Activated CD8-positive, alpha-beta memory T cell treated with anti-CD3 and anti-CD28 coated beads, Interleukin-2, amount 50 U/mL, for 48 hours (primary cell): Measurements from ENCODE around the gene BNC2.
A peak's percentile ranks its signal among the peaks of the same experiment; 100 is the strongest.

Experiments
- DNase-seq: peaks from one replicate; pipeline ENCODE4 v3.0.0-alpha.2; 2020

Gene BNC2

GRCh38 chr9:16753256-16753655 is 117.2 kb downstream of the BNC2 start:
- DNase-seq = no peak

DNA sequence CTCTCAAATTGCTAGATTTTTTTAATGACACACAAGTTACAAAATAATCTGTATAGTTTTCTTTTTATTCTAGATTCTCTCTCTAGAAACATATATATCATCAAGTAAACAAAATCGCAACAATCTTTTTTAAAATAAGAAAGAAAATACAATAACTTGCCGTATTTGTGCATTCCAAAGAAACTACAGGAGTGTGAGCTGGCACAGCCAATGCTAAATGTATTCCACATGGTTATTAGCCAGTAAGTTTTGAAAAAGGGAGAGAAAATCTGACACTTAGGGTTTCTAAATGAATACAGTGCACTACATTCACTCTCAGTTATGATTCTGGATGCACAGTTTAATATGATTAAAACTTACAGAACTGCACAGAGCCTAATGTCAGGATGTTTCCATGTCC is 117.9 kb downstream of the BNC2 start:
- DNase-seq = no peak

- no peak for DNase-seq
Observed at GRCh38 chr9:16750553-16750952, 119.9 kb downstream of the BNC2 start.

DNA sequence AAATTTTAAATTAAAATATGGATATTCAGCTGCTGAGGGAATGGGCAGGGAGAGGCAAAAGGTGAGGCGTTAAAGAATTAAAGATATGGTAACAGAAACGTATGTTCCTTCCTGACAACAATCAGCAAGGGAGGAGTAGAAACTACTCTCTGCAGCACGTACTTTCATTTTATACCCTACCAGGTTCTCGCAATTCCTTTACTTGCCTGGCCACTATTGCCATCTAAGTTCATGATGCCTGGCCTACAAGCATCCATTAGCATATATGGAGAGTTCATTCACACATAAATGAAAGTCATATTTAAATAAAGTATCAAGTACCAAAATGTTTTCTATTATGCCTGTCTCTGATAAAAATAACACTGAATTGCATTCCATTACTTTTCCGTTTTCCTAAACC is 125.1 kb downstream of the BNC2 start:
- no peak for DNase-seq

DNA sequence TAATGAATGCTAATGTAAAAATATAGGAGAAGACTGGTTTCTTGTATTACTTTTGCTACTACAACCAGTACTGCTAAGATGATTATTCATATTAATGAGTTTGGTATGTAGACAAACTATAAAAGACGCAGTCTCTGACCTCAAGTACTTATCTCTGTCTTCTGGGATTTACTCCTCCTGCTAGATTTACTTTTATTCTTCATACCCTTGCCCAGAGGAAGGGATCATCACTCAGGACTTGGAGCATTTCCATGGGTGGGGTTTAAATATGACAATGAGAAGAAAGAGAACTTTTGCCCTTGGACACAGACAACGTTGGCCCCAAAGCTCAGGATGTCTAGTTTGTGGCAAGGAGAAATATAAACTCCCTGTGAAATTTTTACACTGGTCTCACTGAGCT is 126.1 kb downstream of the BNC2 start:
- no peak for DNase-seq

- no peak for DNase-seq
Observed at GRCh38 chr9:16743375-16743774, 127.1 kb downstream of the BNC2 start.

DNA sequence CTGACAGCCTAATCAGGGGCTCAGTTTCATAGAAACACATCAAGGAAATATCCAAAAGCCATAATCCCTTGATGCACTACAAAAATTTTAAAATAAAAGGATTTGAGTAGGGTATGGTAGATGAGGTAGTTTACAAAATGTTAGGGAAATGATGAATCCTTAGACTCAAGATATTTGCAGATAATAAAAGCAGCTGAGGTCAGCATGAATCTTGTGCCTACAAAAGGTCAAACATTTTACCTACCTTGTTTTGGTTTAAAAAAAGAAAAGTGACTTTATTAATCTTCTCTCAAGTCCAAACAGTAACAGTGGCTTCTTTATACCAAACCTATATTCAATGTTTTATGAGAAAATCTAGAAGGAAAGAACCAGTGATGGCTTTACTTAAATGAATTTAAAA is 135.5 kb downstream of the BNC2 start:
- no peak for DNase-seq

DNA sequence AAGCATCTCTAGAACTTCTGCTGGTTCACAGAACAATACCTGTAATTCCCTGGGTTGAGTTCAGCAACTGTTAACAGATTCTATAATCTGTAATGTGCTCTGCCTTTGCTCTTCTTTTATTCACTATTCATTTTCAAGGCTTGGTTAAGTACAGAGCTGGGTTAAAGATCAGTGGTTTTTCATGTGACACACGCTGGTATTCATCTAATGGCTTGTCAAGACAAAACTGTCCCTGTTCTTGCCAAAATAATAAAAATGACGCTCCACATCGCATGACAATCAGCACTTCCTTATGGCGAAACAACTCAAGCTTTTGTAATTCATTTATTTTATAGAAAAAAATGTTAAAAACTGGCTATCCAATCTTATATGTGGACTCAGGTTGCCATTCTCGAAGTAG is 137.9 kb downstream of the BNC2 start:
- no peak for DNase-seq

GRCh38 chr9:16730162-16730561 is 140.3 kb downstream of the BNC2 start:
- DNase-seq = no peak

DNA sequence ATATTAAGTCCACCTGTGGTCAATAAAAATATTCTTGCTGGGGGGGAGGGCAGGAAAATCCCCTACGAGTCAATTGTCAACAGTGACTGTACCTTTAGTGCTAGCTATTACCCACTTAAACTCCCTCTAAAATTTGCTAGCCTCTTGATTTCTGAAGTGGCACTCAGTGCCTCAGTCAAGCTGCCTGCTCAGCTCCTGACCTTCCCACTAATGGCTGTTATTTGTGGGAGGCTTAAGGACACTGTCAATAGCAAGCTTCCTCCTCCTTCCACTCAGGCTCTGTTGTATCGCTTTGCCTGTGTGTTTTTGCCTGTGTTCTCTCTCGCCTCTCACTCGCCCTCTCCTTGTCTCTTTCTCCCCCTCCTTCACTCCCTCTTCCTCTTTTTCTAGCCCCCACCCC is 140.8 kb downstream of the BNC2 start:
- DNase-seq = no peak

GRCh38 chr9:16728137-16728508 is 142.3 kb downstream of the BNC2 start:
- no peak for DNase-seq

DNA sequence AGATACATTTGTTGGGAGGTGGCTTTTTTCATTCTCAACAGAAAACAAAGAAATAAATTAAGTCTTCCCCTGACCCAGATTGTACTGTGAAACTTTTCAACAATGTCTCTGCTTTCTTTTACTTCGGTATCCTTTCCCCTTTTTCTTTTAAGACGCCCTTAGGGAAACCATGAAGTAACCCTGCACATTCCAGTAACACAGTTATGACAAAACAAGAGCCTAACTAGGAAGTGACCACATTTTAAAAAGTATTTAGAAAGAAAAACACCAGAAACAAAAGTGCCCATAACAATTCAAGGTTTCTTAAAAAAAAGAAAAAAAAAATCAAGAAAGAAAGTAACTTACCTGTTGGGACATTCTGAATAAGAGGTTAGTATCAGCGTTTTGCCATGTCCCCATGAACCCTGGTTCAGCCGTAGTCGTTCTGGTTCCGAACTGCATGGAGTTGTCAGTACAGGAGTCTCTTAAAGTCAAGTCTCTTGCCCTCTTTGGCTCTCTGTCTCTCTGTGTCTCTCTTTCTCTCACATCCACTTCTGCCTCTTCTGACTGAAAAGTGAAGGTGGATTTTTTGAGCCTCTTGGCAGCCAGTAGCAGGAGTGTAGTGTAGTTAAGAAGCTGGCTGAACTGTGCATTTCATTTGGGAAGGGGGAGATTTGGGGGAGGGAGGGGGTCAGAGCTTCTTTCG is 142.9 kb downstream of the BNC2 start:
- DNase-seq = no peak

- DNase-seq = peak; percentile 50
Observed at GRCh38 chr9:16726718-16727451, 143.6 kb downstream of the BNC2 start.

DNA sequence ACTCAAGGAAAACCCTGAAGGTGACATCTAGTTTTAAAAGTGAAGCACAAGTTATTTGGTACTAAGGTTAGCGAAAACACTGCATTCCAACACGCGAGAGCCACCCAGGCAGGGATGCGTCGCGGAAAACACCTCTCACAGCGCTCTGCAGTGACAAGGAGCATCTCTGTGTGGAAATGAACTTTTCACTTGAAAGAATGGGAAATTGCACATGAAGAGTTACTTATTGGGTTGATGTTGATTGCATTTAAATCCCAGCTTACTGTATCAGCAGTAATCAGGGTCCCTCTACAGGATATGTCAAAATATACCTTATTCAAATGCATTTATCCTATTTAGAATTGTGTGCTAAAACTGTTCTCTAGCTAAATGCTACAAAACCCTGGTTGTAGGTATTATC is 144.4 kb downstream of the BNC2 start:
- no peak for DNase-seq

GRCh38 chr9:16725066-16725465 is 145.4 kb downstream of the BNC2 start:
- no peak for DNase-seq

DNA sequence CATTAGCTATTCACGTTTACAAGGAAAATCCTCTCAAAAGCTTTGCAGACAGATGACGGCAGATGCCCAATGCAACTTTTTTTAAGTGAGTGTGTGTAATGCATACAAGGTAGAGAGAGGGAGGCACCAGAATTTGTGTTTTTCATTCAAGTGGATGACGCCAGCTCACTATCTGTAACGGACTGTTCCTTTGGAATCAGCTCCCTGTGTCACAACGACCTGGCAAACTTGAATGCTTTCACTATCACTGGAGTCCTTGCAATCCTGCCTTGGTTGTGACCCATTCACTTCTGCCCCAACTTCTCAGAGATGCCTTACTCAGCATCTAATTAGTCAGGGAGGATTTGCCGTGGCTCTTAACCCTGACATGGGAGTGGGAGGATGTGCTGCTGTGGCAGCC is 148.5 kb downstream of the BNC2 start:
- no peak for DNase-seq

DNA sequence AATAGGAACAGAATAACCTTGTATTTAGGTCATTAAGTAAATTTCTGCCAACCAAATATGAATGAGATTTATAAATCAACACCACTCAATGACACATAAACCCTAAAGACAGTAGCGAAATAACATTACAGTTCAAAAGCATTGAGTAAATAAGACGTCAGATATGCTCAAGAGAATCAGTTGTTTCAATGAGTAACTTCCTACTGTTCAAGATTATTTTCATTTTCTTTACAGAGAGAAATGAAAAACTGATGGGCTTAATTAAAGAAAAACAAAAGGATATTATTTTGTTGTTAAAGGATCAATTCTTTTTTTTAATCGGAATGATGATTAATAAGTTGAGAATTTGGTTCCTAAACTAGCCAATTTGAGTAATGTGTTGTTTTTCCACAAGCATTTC is 150.1 kb downstream of the BNC2 start:
- DNase-seq = no peak

DNA sequence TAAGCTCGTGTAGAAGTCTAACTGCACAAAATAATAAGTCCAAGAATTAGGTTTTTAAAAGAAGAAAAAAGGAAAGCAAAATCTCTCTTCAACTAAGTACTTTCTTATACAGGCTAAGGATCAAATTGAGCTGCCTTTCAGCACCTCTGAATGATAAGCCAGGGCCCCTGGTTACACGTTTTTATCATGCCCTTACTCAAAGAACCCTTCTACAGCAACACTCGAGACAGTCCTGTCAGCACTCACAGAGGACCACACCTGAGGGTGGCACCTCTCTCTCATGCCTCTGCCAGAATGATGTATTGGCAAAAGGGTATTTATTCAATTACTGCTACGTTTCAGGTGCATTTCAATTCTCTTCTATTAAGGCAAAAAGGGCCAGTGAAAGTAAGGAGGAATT is 150.5 kb downstream of the BNC2 start:
- no peak for DNase-seq

- no peak for DNase-seq
Observed at GRCh38 chr9:16718952-16719351, 151.5 kb downstream of the BNC2 start.

DNA sequence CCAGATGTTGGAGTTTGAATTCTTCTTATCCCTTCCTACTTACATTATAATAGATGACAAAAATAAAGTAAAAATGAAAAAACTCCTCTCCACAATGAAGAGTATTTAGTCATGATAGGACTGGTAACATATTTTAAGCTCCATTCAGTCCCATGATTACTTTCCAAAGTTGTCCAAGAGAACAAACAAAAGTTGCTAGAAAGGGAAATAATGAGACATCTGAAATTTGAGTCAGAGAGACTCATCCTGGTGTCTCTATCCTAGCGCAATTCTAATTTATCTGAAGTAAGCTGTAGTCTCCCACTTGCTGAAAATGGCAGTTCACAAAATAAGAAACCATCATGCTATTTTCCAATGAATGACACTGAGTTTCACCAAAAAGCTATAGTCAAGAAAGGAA is 152.2 kb downstream of the BNC2 start:
- DNase-seq = no peak

GRCh38 chr9:16716601-16717000 is 153.9 kb downstream of the BNC2 start:
- no peak for DNase-seq

DNA sequence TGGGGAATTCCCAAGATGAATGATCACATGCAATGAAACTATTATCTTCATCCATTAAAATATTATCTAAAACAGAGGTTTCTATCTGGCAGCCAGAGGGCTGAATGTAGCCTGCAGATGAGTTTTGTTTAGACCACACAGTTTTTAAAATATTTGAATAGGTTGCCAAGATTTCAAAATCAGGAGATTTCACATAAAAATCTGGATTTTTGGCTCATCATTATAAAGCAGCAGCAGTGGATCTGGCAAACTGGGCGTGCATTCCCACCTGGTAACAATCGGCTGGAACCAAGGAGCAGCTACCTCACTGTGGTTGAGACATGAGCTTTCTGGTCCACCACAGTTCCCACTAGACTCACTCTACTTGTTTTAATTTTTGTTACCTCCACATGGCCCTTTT is 155.1 kb downstream of the BNC2 start:
- no peak for DNase-seq

GRCh38 chr9:16712787-16713186 is 157.7 kb downstream of the BNC2 start:
- no peak for DNase-seq

DNA sequence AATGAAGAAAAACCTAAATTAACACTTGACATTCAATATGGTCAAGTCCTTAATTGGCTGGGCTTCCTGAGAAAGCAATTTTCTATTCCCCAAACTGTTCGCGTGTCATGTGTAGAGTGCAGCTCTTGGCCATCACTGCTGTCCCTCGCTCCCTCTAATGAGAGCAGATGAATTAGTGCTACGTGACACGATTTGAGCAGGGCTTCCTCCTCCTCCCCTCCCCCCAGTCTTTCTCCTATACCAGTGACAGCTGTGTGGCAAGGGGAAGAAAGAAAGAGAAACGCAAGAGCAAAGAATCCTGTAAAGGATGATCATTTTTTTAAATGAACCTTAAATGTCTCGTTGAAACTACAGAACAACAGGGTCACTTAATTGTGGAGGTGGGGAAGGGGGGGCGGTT is 159.6 kb downstream of the BNC2 start:
- DNase-seq = no peak

- DNase-seq = no peak
Observed at GRCh38 chr9:16709924-16710323, 160.5 kb downstream of the BNC2 start.
